ENCODE data around the gene AGER.

Gene AGER

DNA sequence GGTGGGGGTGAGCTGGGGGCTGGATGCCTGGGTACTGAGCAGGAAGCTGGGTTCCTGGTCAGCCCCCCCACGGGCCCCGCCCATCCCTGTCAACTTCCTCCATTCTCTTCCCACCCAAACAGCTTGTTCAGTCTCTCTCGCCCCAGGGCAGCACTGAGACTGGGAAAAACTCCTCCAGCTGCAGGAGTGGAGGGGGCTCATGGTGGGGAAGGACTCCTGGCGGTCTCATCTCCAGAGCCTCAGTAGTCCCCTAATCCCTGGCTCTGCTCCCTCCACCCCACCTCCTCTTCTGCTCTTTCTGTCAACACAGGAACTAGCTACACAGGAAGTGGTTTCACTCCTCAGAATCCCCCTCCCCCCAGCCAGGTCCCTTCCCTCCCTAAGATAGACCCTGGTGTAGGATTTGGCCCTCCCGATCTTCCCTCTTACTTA is 8.6 kb upstream of the AGER start, which contains the start of gene GPSM3:
TSS of gene GPSM3 (minus strand) at position 36 of the 432 bp plus-strand sequence. CDS start 130 bp downstream, outside the sequence.
- H3K27ac ChIP-seq (ENCODE audit: extremely low read depth, low read depth, low read length), result no peak within 1 kb of the TSS
- no peaks in the 10 kb centered on the region for H3K9me3 ChIP-seq (ENCODE audit: control insufficient read depth, insufficient read depth, low read depth, low read length)
- POLR2A ChIA-PET, result interaction anchor here (1.2 kb wide), 2 partner anchors 11 to 15 kb away, joined by 3 to 9 read pairs; no protein-coding TSS in a partner anchor
- H3K4me1 ChIP-seq (ENCODE audit: control insufficient read depth, insufficient read depth, low read length), result peaks cover 10% of the 10 kb centered on the region
- TF ChIP-seq, protein P1, sequence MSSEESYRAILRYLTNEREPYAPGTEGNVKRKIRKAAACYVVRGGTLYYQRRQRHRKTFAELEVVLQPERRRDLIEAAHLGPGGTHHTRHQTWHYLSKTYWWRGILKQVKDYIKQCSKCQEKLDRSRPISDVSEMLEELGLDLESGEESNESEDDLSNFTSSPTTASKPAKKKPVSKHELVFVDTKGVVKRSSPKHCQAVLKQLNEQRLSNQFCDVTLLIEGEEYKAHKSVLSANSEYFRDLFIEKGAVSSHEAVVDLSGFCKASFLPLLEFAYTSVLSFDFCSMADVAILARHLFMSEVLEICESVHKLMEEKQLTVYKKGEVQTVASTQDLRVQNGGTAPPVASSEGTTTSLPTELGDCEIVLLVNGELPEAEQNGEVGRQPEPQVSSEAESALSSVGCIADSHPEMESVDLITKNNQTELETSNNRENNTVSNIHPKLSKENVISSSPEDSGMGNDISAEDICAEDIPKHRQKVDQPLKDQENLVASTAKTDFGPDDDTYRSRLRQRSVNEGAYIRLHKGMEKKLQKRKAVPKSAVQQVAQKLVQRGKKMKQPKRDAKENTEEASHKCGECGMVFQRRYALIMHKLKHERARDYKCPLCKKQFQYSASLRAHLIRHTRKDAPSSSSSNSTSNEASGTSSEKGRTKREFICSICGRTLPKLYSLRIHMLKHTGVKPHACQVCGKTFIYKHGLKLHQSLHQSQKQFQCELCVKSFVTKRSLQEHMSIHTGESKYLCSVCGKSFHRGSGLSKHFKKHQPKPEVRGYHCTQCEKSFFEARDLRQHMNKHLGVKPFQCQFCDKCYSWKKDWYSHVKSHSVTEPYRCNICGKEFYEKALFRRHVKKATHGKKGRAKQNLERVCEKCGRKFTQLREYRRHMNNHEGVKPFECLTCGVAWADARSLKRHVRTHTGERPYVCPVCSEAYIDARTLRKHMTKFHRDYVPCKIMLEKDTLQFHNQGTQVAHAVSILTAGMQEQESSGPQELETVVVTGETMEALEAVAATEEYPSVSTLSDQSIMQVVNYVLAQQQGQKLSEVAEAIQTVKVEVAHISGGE (tag by site-specific recombination; conservative IDR thresholded peaks at IDR 0.05; ENCODE audit: low read depth), result peak; percentile 72
- peak; percentile 56 for TF ChIP-seq SP2 (tag by site-specific recombination; IDR thresholded peaks at IDR 0.05)
- TF ChIP-seq ZNF664 (tag by site-specific recombination; IDR thresholded peaks at IDR 0.05), result no peak
- H3K36me3 ChIP-seq (ENCODE audit: control insufficient read depth in 2 of 2, insufficient read depth in 1 of 2, low read length in 2 of 2), result peaks cover 0 to 9% of the 10 kb centered on the region in 2 experiments; a peak in 1 of 3 replicates
- H3K4me3 ChIP-seq (ENCODE audit: low read depth, low read length), result no peak within 1 kb of the TSS
- CTCF ChIA-PET, result interaction anchor here (0.6 to 1.5 kb wide), 7 partner anchors 12 to 548 kb away, joined by 3 to 7 read pairs (median 3); no protein-coding TSS in a partner anchor

DNA sequence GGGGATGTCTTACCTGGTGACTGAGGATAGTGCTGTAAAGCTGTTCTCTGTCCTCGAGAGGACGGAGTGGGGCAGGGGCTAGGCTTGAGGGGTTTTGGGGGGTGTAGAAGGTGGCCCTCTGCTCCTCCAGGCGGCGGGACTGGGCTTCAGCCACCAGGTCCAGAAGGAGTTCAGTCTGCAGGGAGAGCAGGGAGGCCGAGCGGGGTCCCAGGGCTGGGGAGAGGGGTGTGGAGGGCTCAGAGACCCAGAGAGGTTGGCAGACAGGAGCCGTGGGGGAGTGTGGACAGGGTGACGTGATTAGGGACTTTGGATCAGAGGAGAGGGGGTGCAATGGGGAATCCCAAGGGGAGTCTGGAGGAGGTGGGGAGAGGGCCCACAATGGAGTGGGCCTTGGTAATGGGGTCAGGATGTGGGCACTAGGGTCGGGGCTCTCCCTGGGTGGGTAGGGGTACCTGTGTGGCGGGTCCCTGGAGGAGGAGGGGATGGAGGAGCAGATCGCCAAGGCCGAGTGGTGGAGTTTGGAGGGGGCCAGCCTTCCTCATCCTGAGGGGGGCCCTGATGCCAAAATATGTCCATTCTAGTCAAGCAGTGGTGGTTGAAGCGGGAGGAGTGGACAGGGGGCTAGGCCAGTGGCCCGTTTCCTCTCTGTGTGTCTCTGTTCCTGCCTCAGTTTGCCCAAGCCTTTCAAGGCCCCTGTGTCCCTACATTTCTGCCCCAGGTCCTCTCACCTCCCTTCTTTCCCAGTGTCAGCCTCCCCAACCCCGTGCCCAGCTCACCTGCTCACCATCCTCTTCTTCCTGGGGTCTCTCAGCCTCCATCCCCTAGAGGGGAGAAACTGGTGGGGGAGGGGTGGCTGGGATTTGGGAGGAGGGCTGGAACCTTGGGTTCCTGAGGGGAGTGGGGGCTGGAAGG is 7.9 kb upstream of the AGER start:
- Histone ChIP-seq H3K36me3 (ENCODE audit: control insufficient read depth in 2 of 2, insufficient read depth in 1 of 2, low read length in 2 of 2) (peaks cover 0 to 16% of the 10 kb centered on the region in 2 experiments; a peak in 1 of 3 replicates), H3K4me1 (ENCODE audit: control insufficient read depth, insufficient read depth, low read length) (peaks cover 10% of the 10 kb centered on the region), H3K27ac (ENCODE audit: extremely low read depth, low read depth, low read length) (no peak overlapping the region), H3K9me3 (ENCODE audit: control insufficient read depth, insufficient read depth, low read depth, low read length) (no peaks in the 10 kb centered on the region), H3K4me3 (ENCODE audit: low read depth, low read length) (no peak overlapping the region)
- POLR2A ChIA-PET, result interaction anchor here (1.2 to 2.2 kb wide), 3 partner anchors 11 to 15 kb away, joined by 3 to 18 read pairs (median 9); no protein-coding TSS in a partner anchor
- CTCF ChIA-PET, result interaction anchor here (1.0 to 1.5 kb wide), 4 partner anchors 23 to 73 kb away, joined by 3 to 7 read pairs (median 4); no protein-coding TSS in a partner anchor
- TF ChIP-seq ZNF140 (tag by site-specific recombination; IDR thresholded peaks at IDR 0.05), result no peak

DNA sequence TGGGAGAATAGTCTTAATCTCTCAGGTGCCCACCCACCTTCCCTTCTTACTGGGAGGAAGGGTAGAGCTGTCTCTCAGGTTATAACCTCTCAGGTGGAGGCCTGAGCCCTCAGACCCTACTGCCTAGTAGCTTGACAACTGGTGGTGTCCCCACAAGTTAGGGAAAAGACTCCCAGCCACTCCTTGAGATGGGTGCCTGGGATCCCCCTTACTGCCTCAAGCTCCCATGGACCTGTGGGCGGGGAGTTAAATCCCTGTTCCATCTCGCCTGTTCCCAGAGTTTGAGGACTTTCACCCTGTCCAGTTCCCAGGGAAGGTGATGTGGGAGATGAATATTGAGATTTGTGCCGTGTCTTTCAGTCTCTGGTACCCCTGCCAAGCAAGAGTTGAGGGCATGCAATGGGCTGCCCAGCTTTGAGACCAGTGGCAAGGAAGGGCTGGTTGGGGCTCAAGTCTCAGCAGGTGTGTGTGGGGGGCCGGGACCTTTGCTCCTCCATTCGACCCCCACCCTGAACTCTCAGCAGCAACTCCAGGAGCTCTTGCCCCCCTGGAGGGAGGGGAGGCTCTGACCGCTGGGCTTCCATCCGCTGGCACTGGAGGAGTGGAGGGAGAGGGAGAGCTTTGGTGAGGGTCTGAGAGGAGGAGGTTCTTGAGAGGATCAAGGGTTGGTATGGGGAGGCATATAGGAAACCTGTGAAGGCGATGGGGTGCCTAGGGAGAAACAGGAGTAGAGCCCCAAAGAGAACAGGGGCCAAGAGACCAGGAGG is 7.0 kb upstream of the AGER start:
- CTCF ChIA-PET, result interaction anchor here (0.7 to 1.8 kb wide), 3 partner anchors 9 to 422 kb away, joined by 3 to 6 read pairs (median 4); no protein-coding TSS in a partner anchor
- H3K4me3 ChIP-seq (ENCODE audit: low read depth, low read length), result no peak overlapping the region
- peaks cover 10% of the 10 kb centered on the region for H3K4me1 ChIP-seq (ENCODE audit: control insufficient read depth, insufficient read depth, low read length)

DNA sequence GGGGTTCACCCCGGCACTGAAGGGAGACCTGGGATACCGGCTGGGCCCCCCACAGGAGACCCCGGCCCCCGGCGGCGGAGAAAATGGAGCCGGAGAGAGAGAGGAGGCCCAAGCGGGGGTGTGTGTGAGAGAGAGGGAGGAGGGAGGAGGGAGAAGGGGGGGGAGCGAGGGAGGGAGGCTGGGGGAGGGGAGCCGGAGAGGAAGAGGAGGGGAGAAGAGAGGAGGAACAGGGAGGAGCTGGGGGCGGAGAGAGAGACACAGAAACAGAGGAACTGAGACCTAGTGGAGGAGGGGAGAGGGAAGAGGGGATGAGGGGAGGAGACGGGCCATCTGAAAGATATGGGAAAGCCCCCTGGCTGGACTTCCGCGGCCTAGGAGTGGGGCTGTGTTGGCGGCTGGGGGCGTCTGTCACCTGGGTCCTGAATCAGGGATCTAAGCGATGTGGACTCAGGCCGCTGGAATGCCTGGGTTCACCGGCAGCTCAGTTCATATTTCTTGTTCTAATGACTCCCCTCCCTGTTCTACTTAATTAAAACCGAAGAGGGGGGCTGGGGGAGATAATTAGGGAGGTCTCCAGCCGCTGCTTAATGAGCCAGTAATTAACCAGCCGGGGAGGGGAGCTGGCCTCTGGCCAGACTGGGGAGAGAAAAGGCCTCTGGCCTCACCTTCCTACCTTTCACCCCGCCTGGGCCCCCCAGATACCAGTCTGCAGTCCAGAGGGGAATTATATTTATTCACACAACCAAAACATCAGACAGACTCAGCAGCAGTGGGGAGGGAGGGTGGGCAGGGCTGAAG is 6.2 kb upstream of the AGER start, which contains the start of gene PBX2:
TSS of gene PBX2 (minus strand) at position 149 of the 798 bp plus-strand sequence. CDS start 287 bp downstream, outside the sequence.
- POLR2A ChIA-PET, result interaction anchor here (0.6 to 2.2 kb wide), 15 partner anchors 11 to 1082 kb away, joined by 3 to 18 read pairs (median 6); partner anchors contain the start of genes AGPAT1, ATF6B, FKBPL and GPANK1
- H3K27ac ChIP-seq (ENCODE audit: extremely low read depth, low read depth, low read length), result peak within 1 kb of the TSS; percentile 77
- H3K4me1 ChIP-seq (ENCODE audit: control insufficient read depth, insufficient read depth, low read length), result peaks cover 10% of the 10 kb centered on the region
- H3K4me3 ChIP-seq (ENCODE audit: low read depth, low read length), result peak within 1 kb of the TSS; percentile 62
- peaks cover 0 to 27% of the 10 kb centered on the region in 2 experiments; a peak in 1 of 3 replicates for H3K36me3 ChIP-seq (ENCODE audit: control insufficient read depth in 2 of 2, insufficient read depth in 1 of 2, low read length in 2 of 2)
- CTCF ChIA-PET, result interaction anchor here (0.6 to 1.8 kb wide), 3 partner anchors 8 to 71 kb away, joined by 3 to 6 read pairs (median 3); no protein-coding TSS in a partner anchor
- H3K9me3 ChIP-seq (ENCODE audit: control insufficient read depth, insufficient read depth, low read depth, low read length), result no peaks in the 10 kb centered on the region
- TF ChIP-seq, protein P1 (tag by site-specific recombination; conservative IDR thresholded peaks at IDR 0.05; ENCODE audit: low read depth), result peak; percentile 49
- TF ChIP-seq ZNF707 (tag by site-specific recombination; IDR thresholded peaks at IDR 0.05) (no peak), ZNF423 (tag by site-specific recombination; IDR thresholded peaks at IDR 0.05) (peak; percentile 45), ZNF514 (tag by site-specific recombination; IDR thresholded peaks at IDR 0.05) (no peak)
- TF ChIP-seq, protein P2, sequence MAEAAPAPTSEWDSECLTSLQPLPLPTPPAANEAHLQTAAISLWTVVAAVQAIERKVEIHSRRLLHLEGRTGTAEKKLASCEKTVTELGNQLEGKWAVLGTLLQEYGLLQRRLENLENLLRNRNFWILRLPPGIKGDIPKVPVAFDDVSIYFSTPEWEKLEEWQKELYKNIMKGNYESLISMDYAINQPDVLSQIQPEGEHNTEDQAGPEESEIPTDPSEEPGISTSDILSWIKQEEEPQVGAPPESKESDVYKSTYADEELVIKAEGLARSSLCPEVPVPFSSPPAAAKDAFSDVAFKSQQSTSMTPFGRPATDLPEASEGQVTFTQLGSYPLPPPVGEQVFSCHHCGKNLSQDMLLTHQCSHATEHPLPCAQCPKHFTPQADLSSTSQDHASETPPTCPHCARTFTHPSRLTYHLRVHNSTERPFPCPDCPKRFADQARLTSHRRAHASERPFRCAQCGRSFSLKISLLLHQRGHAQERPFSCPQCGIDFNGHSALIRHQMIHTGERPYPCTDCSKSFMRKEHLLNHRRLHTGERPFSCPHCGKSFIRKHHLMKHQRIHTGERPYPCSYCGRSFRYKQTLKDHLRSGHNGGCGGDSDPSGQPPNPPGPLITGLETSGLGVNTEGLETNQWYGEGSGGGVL (tag by site-specific recombination; IDR thresholded peaks at IDR 0.05), result peak; percentile 99

More for the DNA sequence above, 7.0 kb upstream of the AGER start:
- H3K9me3 ChIP-seq (ENCODE audit: control insufficient read depth, insufficient read depth, low read depth, low read length), result no peaks in the 10 kb centered on the region
- POLR2A ChIA-PET, result interaction anchor here (0.7 to 2.2 kb wide), 10 partner anchors 12 to 781 kb away, joined by 5 to 18 read pairs (median 6); partner anchors contain the start of genes AGPAT1, ATF6B, FKBPL and HSPA1B
- peaks cover 0 to 24% of the 10 kb centered on the region in 2 experiments; a peak in 1 of 3 replicates for H3K36me3 ChIP-seq (ENCODE audit: control insufficient read depth in 2 of 2, insufficient read depth in 1 of 2, low read length in 2 of 2)
- H3K27ac ChIP-seq (ENCODE audit: extremely low read depth, low read depth, low read length), result peak overlapping the region; percentile 74
- TF ChIP-seq ZBTB48 (tag by site-specific recombination; IDR thresholded peaks at IDR 0.05) (0 out of 2 replicates have a peak, but pooled peaks have one; percentile 22), ZNF16 (tag by site-specific recombination; IDR thresholded peaks at IDR 0.05; ENCODE audit: low read depth) (no peak), ZIC2 (tag by site-specific recombination; IDR thresholded peaks at IDR 0.05) (peak; percentile 17; the same call in 1 of the 2 replicates)
